ENCODE results near the gene CCR2. TPM values are rescaled to one million over a fixed set of nuclear protein-coding genes. Genes with fewer than 3 reads are reported as not detected.
"Not testable (repeated sequence)": the region's sequence is repeated elsewhere in the genome, so short reads cannot be mapped to it uniquely, and the experiment has no call there.

CCR2 gene
- total RNA-seq, 1 experiment from 2014 or later: not detected

- no TSS peak for BruUV-seq (replicated peaks)
- Mint-ChIP-seq H3K27me3 (ENCODE audit: unreplicated experiment) (peaks cover 21% of the 10 kb centered on the region), H3K4me1 (ENCODE audit: low read depth, unreplicated experiment) (peaks cover 18% of the 10 kb centered on the region), H3K36me3 (ENCODE audit: insufficient read depth, unreplicated experiment) (peaks cover 6% of the 10 kb centered on the region), H3K4me3 (ENCODE audit: low read depth, unreplicated experiment) (no peak overlapping the region), H3K9me3 (ENCODE audit: low read depth, unreplicated experiment) (no peaks in the 10 kb centered on the region), H3K27ac (ENCODE audit: unreplicated experiment) (no peak overlapping the region)
- CTCF ChIA-PET: no interaction called here
- intact Hi-C loops (cut with micrococcal nuclease; ENCODE audit: unreplicated experiment): loop anchor here (10.0 kb wide), 1 partner anchor 51 kb away; no protein-coding TSS in a partner anchor
- no peak for DNase-seq
- TF ChIP-seq CTCF (IDR thresholded peaks at IDR 0.05; ENCODE audit: unreplicated experiment): no peak
Measured at GRCh38 chr3:46383951-46384330, 30.0 kb downstream of the CCR2 start.

GRCh38 chr3:46386205-46386604, 32.3 kb downstream of the CCR2 start:
- intact Hi-C loops (cut with micrococcal nuclease; ENCODE audit: unreplicated experiment): loop anchor here (10.0 kb wide), 1 partner anchor 49 kb away; no protein-coding TSS in a partner anchor
- Mint-ChIP-seq H3K27ac (ENCODE audit: unreplicated experiment) (peak overlapping the region; percentile 48), H3K27me3 (ENCODE audit: unreplicated experiment) (peaks cover 21% of the 10 kb centered on the region), H3K4me1 (ENCODE audit: low read depth, unreplicated experiment) (peaks cover 18% of the 10 kb centered on the region), H3K36me3 (ENCODE audit: insufficient read depth, unreplicated experiment) (peaks cover 6% of the 10 kb centered on the region), H3K9me3 (ENCODE audit: low read depth, unreplicated experiment) (no peaks in the 10 kb centered on the region), H3K4me3 (ENCODE audit: low read depth, unreplicated experiment) (no peak overlapping the region)
- CTCF ChIA-PET: no interaction called here
- no peak for TF ChIP-seq CTCF (IDR thresholded peaks at IDR 0.05; ENCODE audit: unreplicated experiment)
- BruUV-seq (replicated peaks): no TSS peak
- peak; percentile 30 for DNase-seq

DNA sequence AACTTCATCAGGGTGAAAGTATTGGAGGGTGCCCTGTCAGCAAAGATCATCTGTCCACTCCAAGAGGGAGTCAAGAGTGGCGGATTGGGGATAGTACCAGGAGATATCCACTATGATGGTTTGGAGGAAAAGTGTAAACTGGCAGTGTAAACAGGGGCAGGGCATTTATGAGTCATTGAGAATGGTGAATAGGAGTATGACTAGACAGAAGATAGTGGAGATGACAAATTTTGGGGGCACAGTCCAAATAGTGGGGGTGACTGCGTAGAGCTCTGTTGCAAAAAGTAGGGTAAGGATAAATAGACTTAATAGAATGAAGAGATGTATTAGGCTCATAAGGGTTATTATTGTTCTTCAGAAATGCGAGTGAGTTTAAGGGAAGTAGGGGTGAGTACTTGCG, 34.9 kb downstream of the CCR2 start:
- H3K4me3 Mint-ChIP-seq (ENCODE audit: low read depth, unreplicated experiment); BruUV-seq (replicated peaks); CTCF ChIA-PET; DNase-seq; H3K27ac Mint-ChIP-seq (ENCODE audit: unreplicated experiment); H3K36me3 Mint-ChIP-seq (ENCODE audit: insufficient read depth, unreplicated experiment); H3K9me3 Mint-ChIP-seq (ENCODE audit: low read depth, unreplicated experiment): not testable (repeated sequence)
- Mint-ChIP-seq H3K4me1 (ENCODE audit: low read depth, unreplicated experiment) (peaks cover 21% of the 10 kb centered on the region), H3K27me3 (ENCODE audit: unreplicated experiment) (peaks cover 14% of the 10 kb centered on the region)
- intact Hi-C loops (cut with micrococcal nuclease; ENCODE audit: unreplicated experiment): loop anchor here (10.0 kb wide), 1 partner anchor 46 kb away; no protein-coding TSS in a partner anchor

GRCh38 chr3:46389306-46389705, 35.4 kb downstream of the CCR2 start:
- no peak for DNase-seq
- peaks cover 13% of the 10 kb centered on the region for H3K27me3 Mint-ChIP-seq (ENCODE audit: unreplicated experiment)
- peaks cover 17% of the 10 kb centered on the region for H3K4me1 Mint-ChIP-seq (ENCODE audit: low read depth, unreplicated experiment)
- CTCF ChIA-PET: no interaction called here
- BruUV-seq (replicated peaks): no TSS peak
- peaks cover 6% of the 10 kb centered on the region for H3K36me3 Mint-ChIP-seq (ENCODE audit: insufficient read depth, unreplicated experiment)
- no peaks in the 10 kb centered on the region for H3K9me3 Mint-ChIP-seq (ENCODE audit: low read depth, unreplicated experiment)
- no peak for TF ChIP-seq CTCF (IDR thresholded peaks at IDR 0.05; ENCODE audit: unreplicated experiment)
- H3K27ac Mint-ChIP-seq (ENCODE audit: unreplicated experiment): no peak overlapping the region
- no peak overlapping the region for H3K4me3 Mint-ChIP-seq (ENCODE audit: low read depth, unreplicated experiment)
- intact Hi-C loops (cut with micrococcal nuclease; ENCODE audit: unreplicated experiment): loop anchor here (10.0 kb wide), 1 partner anchor 45 kb away; no protein-coding TSS in a partner anchor

DNA sequence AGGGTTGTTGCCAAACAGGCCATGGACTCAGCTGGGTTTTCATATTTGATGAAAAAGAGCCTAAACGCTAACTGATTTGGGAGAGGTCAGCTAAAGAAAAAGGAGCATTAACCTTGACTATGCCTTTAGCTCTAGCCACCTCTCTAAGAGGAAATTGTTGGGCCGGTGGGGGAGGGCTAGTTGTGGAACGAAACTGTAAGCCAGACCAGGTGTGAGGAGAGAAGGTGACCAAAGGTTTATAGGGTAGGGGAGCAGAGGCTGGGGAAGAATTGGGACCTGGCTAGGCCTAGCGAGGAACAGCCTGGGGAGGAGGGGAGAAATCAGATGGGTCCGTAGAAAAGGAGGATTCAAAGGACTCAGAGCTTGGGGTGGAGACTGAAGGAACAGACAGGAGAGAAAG, 37.6 kb downstream of the CCR2 start:
- H3K4me1 Mint-ChIP-seq (ENCODE audit: low read depth, unreplicated experiment): peaks cover 10% of the 10 kb centered on the region
- CTCF ChIA-PET, DNase-seq: not testable (repeated sequence)

More for the DNA sequence above, 37.6 kb downstream of the CCR2 start:
- BruUV-seq (replicated peaks); H3K9me3 Mint-ChIP-seq (ENCODE audit: low read depth, unreplicated experiment); H3K27ac Mint-ChIP-seq (ENCODE audit: unreplicated experiment); H3K4me3 Mint-ChIP-seq (ENCODE audit: low read depth, unreplicated experiment); H3K36me3 Mint-ChIP-seq (ENCODE audit: insufficient read depth, unreplicated experiment); intact Hi-C loops (cut with micrococcal nuclease; ENCODE audit: unreplicated experiment): not testable (repeated sequence)
- H3K27me3 Mint-ChIP-seq (ENCODE audit: unreplicated experiment): peaks cover 15% of the 10 kb centered on the region

Data from Calu3 (cell line).